HG02571 (cell line): ENCODE measurements around the gene ARAP1.

ENCODE experiments used
- ATAC-seq: cut with Tn5 transposase; IDR thresholded peaks from one replicate; pipeline ENCODE4 v1.9.1; 2021; ENCODE audit warnings: mild to moderate bottlenecking, moderate library complexity; ENCODE audit not compliant: unreplicated experiment

Gene ARAP1

GRCh38 chr11:72705442-72706365 lies 46.5 kb downstream of the ARAP1 start:
- ATAC-seq = no peak

GRCh38 chr11:72704783-72705265 lies 47.4 kb downstream of the ARAP1 start:
- no peak for ATAC-seq

DNA sequence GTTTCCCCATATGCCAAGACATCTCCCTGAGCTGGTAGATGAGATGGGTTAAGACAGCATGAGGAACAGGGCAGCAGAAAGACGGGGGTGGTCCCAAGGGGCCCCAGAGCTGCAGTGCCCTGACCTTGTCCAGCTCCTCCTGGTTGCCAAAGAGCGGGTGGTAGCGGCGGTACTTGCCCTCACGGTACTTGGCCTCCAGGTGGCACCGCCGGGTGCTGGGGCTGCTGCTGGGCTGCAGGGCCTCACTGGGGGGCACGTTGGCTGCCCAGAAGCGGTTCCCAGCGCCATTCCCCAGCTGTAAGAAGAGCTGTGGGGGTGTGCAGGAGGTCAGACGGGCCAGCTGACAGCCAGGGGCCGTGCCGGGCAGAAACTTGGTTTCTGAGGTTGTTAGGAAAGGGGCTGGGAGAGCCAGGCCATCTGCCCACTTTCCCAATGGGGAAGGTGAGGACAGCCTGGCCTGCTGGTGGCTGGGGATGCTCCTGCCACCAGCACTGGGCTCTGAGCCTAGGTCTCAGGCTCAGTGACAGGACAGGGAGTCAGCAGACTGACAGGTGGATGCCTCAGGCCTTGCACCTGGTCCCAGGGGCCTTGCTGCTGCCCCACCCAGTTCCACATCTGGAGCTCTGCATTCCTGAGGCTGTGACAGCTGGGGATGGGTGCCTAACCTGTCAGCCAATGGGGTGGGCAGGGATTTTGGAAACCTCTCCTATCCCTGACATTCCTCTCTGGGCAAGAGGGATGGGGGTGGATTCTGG lies 48.0 kb downstream of the ARAP1 start:
- no peak for ATAC-seq

DNA sequence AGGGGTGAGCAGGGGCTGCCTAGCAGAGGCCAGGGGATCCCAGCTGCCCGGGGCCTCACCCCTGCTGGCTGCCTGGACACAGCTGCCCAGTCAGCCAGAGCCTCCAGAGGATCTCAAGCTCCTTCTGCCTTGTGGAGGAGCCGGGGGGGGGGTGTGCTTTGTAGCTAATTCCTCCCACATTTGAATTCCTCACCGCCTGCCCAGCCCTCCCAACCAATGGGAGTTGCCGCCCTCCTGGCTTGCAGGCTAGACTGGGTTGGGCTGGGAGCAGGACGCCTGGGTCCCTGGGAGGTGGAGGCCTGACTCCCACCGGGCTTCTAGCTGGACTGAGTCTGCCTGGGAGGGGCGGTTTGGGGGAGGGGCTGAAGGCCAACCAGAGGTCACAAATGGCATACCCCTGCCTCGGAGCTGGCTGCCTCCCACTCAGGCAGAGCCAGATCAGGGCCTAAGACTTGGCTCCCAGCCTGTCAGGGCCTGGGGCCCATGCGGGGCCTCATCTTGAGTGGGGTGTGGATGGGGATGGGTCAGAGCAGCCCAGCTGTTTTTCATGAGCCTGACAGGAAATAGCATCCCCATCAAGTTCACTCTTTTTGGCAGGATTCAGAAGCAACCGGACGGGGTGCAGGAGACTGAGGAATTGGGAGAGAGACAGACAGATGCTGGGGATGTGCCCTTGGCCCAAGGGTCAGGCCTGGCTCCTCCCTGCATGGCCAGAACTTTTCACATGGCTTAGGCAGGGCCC lies 48.8 kb downstream of the ARAP1 start:
- no peak for ATAC-seq

- ATAC-seq = no peak
These were observed 49.5 kb downstream of the ARAP1 start for GRCh38 chr11:72702577-72703241.

- no peak for ATAC-seq
These were observed 50.1 kb downstream of the ARAP1 start for GRCh38 chr11:72702096-72702495.

GRCh38 chr11:72701466-72701865 lies 50.7 kb downstream of the ARAP1 start:
- ATAC-seq = no peak

DNA sequence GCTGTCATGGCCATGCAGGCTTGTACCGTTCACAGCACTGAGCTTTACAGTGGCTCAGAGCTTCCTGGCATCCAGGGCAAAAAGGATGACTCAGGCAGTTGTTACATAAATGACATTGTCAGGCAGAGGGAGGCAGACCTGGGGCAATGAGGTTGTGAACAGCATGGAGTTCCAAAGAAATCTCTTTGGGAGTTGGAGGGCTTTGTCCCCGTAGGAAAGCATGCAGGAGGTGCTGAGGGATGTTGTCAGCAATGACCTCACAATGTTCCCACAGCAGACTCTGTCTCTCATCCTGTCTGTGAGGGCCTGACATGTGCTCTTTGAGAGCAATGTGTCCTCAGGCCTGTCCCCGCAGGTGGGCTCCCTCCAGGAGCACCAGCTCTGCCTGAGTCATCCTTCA lies 52.1 kb downstream of the ARAP1 start:
- ATAC-seq = no peak

DNA sequence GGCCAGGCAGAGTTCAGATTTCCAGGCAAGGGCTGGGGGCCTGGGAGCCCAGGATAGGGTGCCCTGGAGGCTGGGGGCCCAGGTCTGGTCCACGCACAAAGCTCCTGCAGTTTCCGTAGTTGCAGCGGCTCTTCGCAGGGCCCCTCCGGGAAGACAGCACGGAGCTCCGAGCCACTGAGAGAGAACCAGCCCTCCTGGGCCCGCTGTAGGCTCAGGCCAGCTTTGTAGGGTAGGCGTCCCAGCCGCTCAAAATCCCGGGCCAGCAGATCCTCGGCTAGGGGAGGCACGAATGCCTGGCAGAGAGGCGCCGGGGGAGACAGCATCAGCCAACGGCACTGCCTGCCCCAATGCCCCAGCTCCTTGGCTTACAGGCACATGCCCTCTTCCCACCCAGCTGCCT lies 54.4 kb downstream of the ARAP1 start:
- ATAC-seq = no peak

DNA sequence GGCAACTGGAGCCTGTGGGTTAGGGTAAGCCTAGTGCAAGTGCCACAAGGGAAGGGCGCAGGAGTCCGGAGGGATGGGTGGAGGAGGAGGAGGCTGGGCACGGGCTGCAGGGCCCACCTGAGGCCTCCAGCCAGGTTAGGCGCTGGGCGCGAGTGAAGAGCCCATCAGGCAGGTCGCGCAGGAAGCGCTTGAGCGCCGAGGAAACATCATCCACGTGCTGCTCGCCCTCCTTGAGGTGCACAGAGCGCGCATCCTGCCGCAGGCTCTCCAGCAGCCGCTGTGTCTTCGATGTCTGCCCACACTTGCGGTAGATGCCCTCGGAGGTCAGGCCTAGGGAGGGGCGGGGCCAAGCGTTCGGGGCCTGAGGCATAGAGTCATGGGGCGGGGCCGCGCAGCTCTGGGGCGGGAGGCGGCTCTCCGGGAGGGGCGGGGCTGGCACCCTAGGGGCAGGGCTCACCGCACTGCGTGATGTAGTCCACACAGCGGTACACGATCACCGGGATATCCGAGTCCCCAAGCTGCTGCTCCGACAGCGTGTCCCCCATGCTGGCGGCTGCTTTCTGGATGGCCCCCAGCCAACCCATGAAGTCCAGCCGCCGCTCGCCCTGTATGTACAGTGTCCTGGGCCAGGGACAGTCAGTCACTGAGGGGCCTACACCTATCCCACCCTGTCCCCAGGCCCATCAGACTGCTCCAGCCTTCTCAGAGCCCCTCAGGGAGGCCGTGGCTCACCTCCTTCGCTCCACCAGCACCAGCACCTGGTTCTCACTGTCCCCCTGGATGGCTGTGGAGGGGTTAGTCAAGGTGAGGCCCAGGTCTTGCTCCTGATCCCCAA lies 55.1 kb downstream of the ARAP1 start:
- ATAC-seq = no peak

- no peak for ATAC-seq
These were observed 56.9 kb downstream of the ARAP1 start for GRCh38 chr11:72695354-72695753.

- ATAC-seq = no peak
These were observed 58.8 kb downstream of the ARAP1 start for GRCh38 chr11:72693271-72693968.

GRCh38 chr11:72692498-72693237 lies 59.5 kb downstream of the ARAP1 start:
- no peak for ATAC-seq

DNA sequence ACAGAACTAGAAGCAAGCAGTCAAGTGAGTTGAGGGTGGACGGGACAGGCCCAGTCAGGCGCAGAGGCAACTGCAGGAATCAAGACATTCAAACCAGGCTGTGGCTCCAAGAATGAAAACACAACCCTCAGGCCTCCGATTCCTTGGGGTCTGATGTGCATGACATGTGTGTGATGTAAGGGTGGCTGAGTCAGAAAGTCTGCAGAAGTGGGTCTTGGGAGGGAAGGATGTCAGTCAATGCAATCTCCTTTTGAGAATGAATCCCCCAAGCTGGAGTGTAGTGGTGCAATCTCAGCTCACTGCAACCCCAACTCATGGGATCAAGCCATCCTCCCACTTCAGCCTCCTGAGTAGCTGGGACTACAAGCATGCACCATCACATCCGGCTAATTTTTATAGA lies 62.0 kb downstream of the ARAP1 start:
- no peak for ATAC-seq

DNA sequence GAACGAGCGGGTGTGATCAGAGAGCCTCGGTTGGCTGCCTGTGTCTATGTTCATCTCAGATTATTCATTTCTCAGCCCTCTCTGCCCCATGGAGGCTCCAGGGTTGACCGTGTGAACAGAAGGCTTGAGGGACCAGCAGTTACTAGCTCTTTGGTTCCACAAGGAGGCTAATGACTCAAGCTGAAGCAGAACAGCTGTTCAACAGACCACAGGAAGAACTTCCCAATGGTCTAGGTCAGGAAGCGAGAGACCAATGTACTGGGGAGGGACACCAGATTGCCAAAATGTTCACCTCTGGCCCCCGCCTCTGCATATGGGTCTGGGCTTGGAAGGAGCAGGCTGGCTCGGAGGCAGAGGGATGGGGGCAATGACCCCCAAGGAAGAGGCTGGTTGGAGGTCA lies 63.3 kb downstream of the ARAP1 start:
- no peak for ATAC-seq

GRCh38 chr11:72688486-72688885 lies 63.7 kb downstream of the ARAP1 start:
- ATAC-seq = no peak

GRCh38 chr11:72687326-72687725 lies 64.9 kb downstream of the ARAP1 start:
- ATAC-seq = no peak

DNA sequence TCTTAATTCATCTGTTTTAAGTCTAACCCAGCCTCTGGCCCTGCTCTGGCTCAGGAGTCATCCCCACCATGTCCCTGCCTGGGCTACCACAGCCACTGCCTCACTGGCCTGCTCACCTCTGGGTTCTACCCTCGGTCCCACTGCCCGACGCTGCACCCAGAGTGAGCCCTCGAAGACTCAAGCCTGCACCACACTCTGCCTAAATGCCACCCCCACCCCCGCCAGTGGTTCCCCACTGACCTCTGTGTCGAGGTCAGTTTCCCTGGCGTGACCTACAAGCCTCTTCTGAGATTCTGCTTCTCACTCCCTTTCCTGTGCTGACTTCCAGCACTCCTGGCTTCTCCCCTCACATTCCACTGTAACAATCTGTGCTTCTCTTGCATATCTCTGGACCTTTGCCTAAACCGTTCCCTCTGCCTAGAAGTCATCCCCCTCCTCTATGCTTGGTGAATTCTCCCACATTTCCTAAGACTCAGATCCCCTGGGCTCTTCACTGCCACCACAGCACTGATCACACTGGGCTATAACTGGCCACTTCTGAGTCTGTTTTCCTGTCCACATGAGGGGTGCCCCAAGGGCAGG lies 65.5 kb downstream of the ARAP1 start:
- ATAC-seq = no peak
